Lower lobe of right lung (tissue), 2 donors: ENCODE measurements around the gene FCRL3. TPM values are rescaled to one million over a fixed set of nuclear protein-coding genes. Genes with fewer than 3 reads are reported as not detected.
"Not testable (repeated sequence)": the region's sequence is repeated elsewhere in the genome, so short reads cannot be mapped to it uniquely, and the experiment has no call there.

Experiments
- ATAC-seq, 2 donors: fragments of 200-7000 bp; cut with Tn5 transposase; one replicate each; pipeline ENCODE4 v1.9.1; 2020 to 2022; ENCODE audit warnings: mild to moderate bottlenecking in 2 of 2, moderate library complexity in 2 of 2
- DNase-seq: peaks from one replicate; pipeline ENCODE4 v3.0.0-alpha.2; 2020
- H3K27ac ChIP-seq: fragments of 200-600 bp; one replicate; pipeline ENCODE4 v1.8.0; 2022
- H3K27me3 ChIP-seq: fragments of 200-600 bp; one replicate; pipeline ENCODE4 v1.8.0; 2022; ENCODE audit warnings: low read depth
- H3K36me3 ChIP-seq: fragments of 200-600 bp; one replicate; pipeline ENCODE4 v1.8.0; 2022; ENCODE audit warnings: mild to moderate bottlenecking
- H3K4me1 ChIP-seq: fragments of 200-600 bp; one replicate; pipeline ENCODE4 v1.8.0; 2022
- H3K4me3 ChIP-seq: fragments of 200-600 bp; one replicate; pipeline ENCODE4 v1.8.0; 2022; ENCODE audit warnings: mild to moderate bottlenecking
- H3K9me3 ChIP-seq: fragments of 200-600 bp; one replicate; pipeline ENCODE4 v1.8.0; 2022
- CTCF ChIP-seq: fragments of 200-600 bp; IDR thresholded peaks from one replicate; pipeline ENCODE4 v1.8.0; 2022; ENCODE audit warnings: antibody characterized with exemption, mild to moderate bottlenecking
- intact Hi-C: fragments of 100-400 bp; cut with DNase I; formaldehyde crosslinking; loops from one replicate; pipeline ENCODE4 v1.11.0; 2022
- long read RNA-seq: library from polyadenylated mRNA; unstranded; transcript quantifications from one replicate; pipeline ENCODE4 v2.0.0, GENCODE V29; 2021
- total RNA-seq: library from RNA; stranded (reverse); fragmentation: NEBNext Ultra II Directional; extraction: Animal tissue kit (Norgen Biotek cat#: 25700); gene quantifications from one replicate; pipeline ENCODE4 v1.2.1, GENCODE V29; 2021
- donor health status: DM: no; HTN: yes; CAD: no; lungs with severe emphysema.

FCRL3 gene
- 1.2 TPM for total RNA-seq
- long read RNA-seq, partial matches to known transcripts: 1 of 1 reads
- long read RNA-seq, other reads (novel, unspliced or antisense): 0 of 1 reads

DNA sequence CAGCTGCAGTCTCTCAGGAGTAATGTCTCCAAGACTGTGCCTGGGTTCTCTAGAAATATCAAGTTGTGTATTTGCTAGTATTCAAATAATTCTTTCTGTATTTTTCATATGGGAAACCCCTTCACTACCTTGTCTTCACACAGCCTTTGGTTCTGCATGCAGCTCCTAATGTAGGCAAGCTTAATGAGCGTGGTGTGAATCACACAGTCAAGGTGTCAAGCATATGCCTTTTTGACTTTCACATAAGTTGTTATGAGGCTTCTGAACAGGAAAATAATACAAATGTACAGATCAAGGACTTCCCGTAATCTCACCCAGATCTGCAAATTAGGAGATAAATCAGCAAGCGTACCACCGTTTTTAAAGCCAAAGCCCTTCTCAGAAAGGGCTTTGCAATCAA, at the start of gene FCRL3:
Gene FCRL3 (minus strand): TSS at position 38 of the 400 bp plus-strand sequence. CDS start 280 bp downstream, outside the sequence.
- no peaks in the 10 kb centered on the region for H3K9me3 ChIP-seq
- intact Hi-C loops: no loop called here
- H3K27ac ChIP-seq: no peak within 1 kb of the TSS
- H3K36me3 ChIP-seq: no peaks in the 10 kb centered on the region
- no peaks in the 10 kb centered on the region for H3K27me3 ChIP-seq
- ATAC-seq: no peak
- no peaks in the 10 kb centered on the region for H3K4me1 ChIP-seq
- H3K4me3 ChIP-seq: no peak within 1 kb of the TSS
- no peak for TF ChIP-seq CTCF
- DNase-seq: no peak

GRCh38 chr1:157748262-157748817, 47.8 kb upstream of the FCRL3 start:
- intact Hi-C loops: no loop called here
- no peak overlapping the region for H3K4me3 ChIP-seq
- DNase-seq (no peak), ATAC-seq (no peak)
- no peaks in the 10 kb centered on the region for H3K9me3 ChIP-seq
- TF ChIP-seq CTCF: no peak
- H3K27ac ChIP-seq: no peak overlapping the region
- no peaks in the 10 kb centered on the region for H3K36me3 ChIP-seq
- no peaks in the 10 kb centered on the region for H3K4me1 ChIP-seq
- no peaks in the 10 kb centered on the region for H3K27me3 ChIP-seq

- H3K27me3 ChIP-seq: no peaks in the 10 kb centered on the region
- H3K27ac ChIP-seq: no peak overlapping the region
- H3K36me3 ChIP-seq: no peaks in the 10 kb centered on the region
- TF ChIP-seq CTCF: no peak
- H3K9me3 ChIP-seq: no peaks in the 10 kb centered on the region
- no peak for DNase-seq
- no peak for ATAC-seq
- no peak overlapping the region for H3K4me3 ChIP-seq
- H3K4me1 ChIP-seq: peaks cover 7% of the 10 kb centered on the region
- intact Hi-C loops: no loop called here
Measured at GRCh38 chr1:157739229-157739901, 38.8 kb upstream of the FCRL3 start.

DNA sequence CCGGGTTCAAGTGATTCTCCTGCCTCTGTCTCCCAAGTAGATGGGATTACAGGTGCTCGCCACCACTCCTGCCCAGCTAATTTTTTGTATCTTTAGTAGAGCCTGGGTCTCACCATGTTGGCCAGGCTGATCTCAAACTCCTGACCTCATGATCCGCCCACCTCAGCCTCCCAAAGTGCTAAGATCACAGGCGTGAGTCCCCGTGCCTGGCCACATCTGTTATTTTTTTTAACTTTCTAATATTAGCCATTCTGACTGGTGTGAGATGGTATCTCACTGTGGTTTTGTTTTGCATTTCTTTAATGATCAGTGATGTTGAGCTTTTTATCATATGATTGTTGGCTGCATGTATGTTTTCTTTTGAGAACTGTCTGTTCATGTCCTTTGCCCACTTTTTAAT, 35.4 kb upstream of the FCRL3 start:
- H3K36me3 ChIP-seq, H3K4me3 ChIP-seq, ATAC-seq, H3K27ac ChIP-seq, DNase-seq, intact Hi-C loops, H3K27me3 ChIP-seq, H3K9me3 ChIP-seq, H3K4me1 ChIP-seq: not testable (repeated sequence)

DNA sequence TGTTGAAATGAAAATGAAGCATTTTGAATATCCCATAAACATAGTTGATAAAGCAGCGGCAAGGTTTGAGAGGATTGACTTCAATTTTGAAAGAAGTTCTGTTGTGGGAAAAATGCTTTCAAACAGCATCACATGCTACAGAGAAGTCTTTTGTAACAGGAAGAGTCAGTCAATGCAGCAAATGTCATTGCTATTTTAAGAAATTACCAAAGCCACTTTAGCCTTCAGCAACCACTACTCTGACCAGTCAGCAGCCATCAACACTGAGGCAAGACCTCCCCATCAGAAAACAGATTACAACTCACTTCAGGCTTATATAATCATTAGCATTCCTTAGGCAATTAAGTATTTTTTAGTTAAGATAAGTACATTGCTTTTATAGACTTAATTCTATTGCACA, 33.8 kb upstream of the FCRL3 start:
- Histone ChIP-seq H3K27ac (no peak overlapping the region), H3K36me3 (no peaks in the 10 kb centered on the region), H3K4me1 (peaks cover 7% of the 10 kb centered on the region), H3K9me3 (no peaks in the 10 kb centered on the region), H3K27me3 (no peaks in the 10 kb centered on the region), H3K4me3 (no peak overlapping the region)
- no peak for TF ChIP-seq CTCF
- intact Hi-C loops: no loop called here
- DNase-seq: no peak
- ATAC-seq: peak; percentile 26 to 30

DNA sequence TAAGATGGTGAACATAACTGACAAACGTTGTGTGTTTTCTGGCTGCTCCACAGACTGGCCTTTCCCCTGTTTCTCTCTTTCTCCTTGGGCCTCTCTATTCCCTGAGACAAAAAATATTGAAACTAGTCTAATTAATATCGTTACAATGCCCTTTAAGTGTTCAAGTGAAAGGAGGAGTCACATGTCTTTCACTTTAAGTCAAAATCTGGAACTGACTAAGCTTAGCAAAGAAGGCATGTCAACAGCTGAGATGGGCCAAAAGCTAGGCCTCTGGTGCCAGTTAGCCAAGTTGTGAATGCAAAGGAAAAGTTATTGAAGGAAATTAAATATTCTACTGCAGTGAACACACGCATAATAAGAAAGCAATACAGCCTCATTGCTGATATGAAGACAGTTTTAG, 32.2 kb upstream of the FCRL3 start:
- intact Hi-C loops: no loop called here

More for the DNA sequence above, 32.2 kb upstream of the FCRL3 start:
- H3K36me3 ChIP-seq: no peaks in the 10 kb centered on the region
- no peaks in the 10 kb centered on the region for H3K9me3 ChIP-seq
- peaks cover 7% of the 10 kb centered on the region for H3K4me1 ChIP-seq
- H3K4me3 ChIP-seq: no peak overlapping the region
- H3K27me3 ChIP-seq: no peaks in the 10 kb centered on the region
- DNase-seq (no peak), ATAC-seq (no peak)
- no peak overlapping the region for H3K27ac ChIP-seq
- no peak for TF ChIP-seq CTCF
